Erythroblast (primary cell): ENCODE data around the gene VIPR2.

Experiments
- GATA1 ChIP-seq: IDR thresholded peaks from 2 replicates; pipeline ENCODE4 v1.6.1; 2011; ENCODE audit warnings: low read depth, mild to moderate bottlenecking, control low read depth, low read length, moderate library complexity
- POLR2A ChIP-seq: IDR thresholded peaks from 2 replicates; pipeline ENCODE4 v1.6.1; 2011; ENCODE audit warnings: mild to moderate bottlenecking, low read length

DNA sequence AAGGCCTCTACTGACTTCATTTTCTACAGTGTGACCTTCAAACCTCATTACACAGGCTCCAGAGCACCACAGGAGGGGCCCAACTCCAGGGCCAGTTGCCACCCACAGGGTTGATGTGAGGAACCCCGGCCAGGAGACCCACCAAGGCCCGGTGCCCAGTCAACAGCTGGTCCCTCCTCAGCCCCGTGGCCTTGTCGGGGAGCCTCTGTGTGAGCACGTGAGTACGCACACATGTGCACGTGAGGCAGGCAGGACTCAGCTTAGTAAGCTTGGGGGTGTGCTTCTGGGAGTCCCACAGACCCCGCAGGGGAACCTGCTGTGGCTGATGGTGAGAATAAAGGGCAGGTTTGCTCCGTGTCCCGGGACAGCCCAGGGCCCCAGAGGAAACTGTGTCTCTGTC is 104.5 kb downstream of the VIPR2 start:
- no peak for TF ChIP-seq POLR2A
- no peak for TF ChIP-seq GATA1
